Mesenchymal stem cell (in vitro differentiated cells and primary cell): ENCODE data around the gene OBP2A.

Experiments used
- DNase-seq: peaks from one replicate; pipeline ENCODE4 v3.0.0-alpha.2; 2013
- H2AFZ ChIP-seq: one replicate; pipeline ENCODE4 v1.6.1; 2013; ENCODE audit warnings: low read depth, mild to moderate bottlenecking, control low read depth, inconsistent platforms, low read length, moderate library complexity
- H2AK5ac ChIP-seq: 2 replicates; pipeline ENCODE4 v1.6.1; 2013; ENCODE audit warnings: low read length, moderate library complexity, mild to moderate bottlenecking, inconsistent platforms; ENCODE audit not compliant: severe bottlenecking
- H2BK120ac ChIP-seq: one replicate; pipeline ENCODE4 v1.6.1; 2013; ENCODE audit warnings: low read depth, mild to moderate bottlenecking, inconsistent platforms, low read length, moderate library complexity
- H2BK12ac ChIP-seq, 2 experiments: one replicate each; pipeline ENCODE4 v1.6.1; 2013; ENCODE audit warnings: inconsistent platforms in 2 of 2, low read length in 2 of 2, mild to moderate bottlenecking in 2 of 2, moderate library complexity in 2 of 2, control low read depth in 1 of 2
- H2BK15ac ChIP-seq: one replicate; pipeline ENCODE4 v1.6.1; 2013; ENCODE audit warnings: mild to moderate bottlenecking, low read depth, inconsistent platforms; ENCODE audit not compliant: poor library complexity, severe bottlenecking
- H2BK5ac ChIP-seq: 2 replicates; pipeline ENCODE4 v1.6.1; 2013; ENCODE audit warnings: low read depth, mild to moderate bottlenecking, low read length, control low read depth, inconsistent platforms; ENCODE audit not compliant: poor library complexity, severe bottlenecking
- H3K14ac ChIP-seq, 2 experiments: one replicate each; pipeline ENCODE4 v1.6.1; 2013; ENCODE audit warnings: inconsistent platforms in 2 of 2, low read length in 2 of 2, control low read depth in 1 of 2, mild to moderate bottlenecking in 1 of 2, moderate library complexity in 1 of 2
- H3K18ac ChIP-seq, 2 experiments: one replicate each; pipeline ENCODE4 v1.6.1; 2013; ENCODE audit warnings: inconsistent platforms in 2 of 2, low read length in 2 of 2, control low read depth in 1 of 2, low read depth in 1 of 2, mild to moderate bottlenecking in 1 of 2
- H3K23ac ChIP-seq, 2 experiments: one replicate each; pipeline ENCODE4 v1.6.1; 2013; ENCODE audit warnings: inconsistent platforms in 2 of 2, low read length in 2 of 2, mild to moderate bottlenecking in 2 of 2, moderate library complexity in 2 of 2, control low read depth in 1 of 2
- H3K27ac ChIP-seq: 2 replicates; pipeline ENCODE4 v1.5.1; 2013; ENCODE audit warnings: mild to moderate bottlenecking, moderate library complexity, low read length, control low read depth, inconsistent platforms; ENCODE audit not compliant: poor library complexity, severe bottlenecking
- H3K27me3 ChIP-seq, 2 experiments: 2 replicates each; pipeline versions ENCODE4 v1.6.1 to v1.7.0; 2013; ENCODE audit warnings: low read length in 2 of 2, mild to moderate bottlenecking in 2 of 2, moderate library complexity in 2 of 2, control low read depth in 1 of 2, inconsistent platforms in 1 of 2; ENCODE audit not compliant: control insufficient read depth in 1 of 2, insufficient read depth in 1 of 2
- H3K36me3 ChIP-seq, 2 experiments: 2 replicates each; pipeline versions ENCODE4 v1.6.1 to v1.7.0; 2013; ENCODE audit warnings: low read length in 2 of 2, control low read depth in 1 of 2, inconsistent platforms in 1 of 2, low read depth in 1 of 2, mild to moderate bottlenecking in 1 of 2; ENCODE audit not compliant: insufficient read depth in 2 of 2, control insufficient read depth in 1 of 2
- H3K4ac ChIP-seq, 2 experiments: one replicate each; pipeline ENCODE4 v1.6.1; 2013; ENCODE audit warnings: inconsistent platforms in 2 of 2, low read length in 2 of 2, mild to moderate bottlenecking in 2 of 2, moderate library complexity in 2 of 2, control low read depth in 1 of 2, low read depth in 1 of 2
- H3K4me1 ChIP-seq: 2 replicates; pipeline ENCODE4 v1.6.1; 2013; ENCODE audit warnings: low read depth, low read length, control low read depth; ENCODE audit not compliant: control insufficient read depth, insufficient read depth
- H3K4me2 ChIP-seq: 2 replicates; pipeline ENCODE4 v1.6.1; 2013; ENCODE audit warnings: low read length, mild to moderate bottlenecking, inconsistent platforms; ENCODE audit not compliant: poor library complexity, severe bottlenecking
- H3K4me3 ChIP-seq, 2 experiments: 2 replicates each; pipeline versions ENCODE4 v1.5.1 to v1.7.0; 2013; ENCODE audit warnings: low read length in 2 of 2, mild to moderate bottlenecking in 2 of 2, control low read depth in 1 of 2, low read depth in 1 of 2; ENCODE audit not compliant: insufficient read depth in 1 of 2
- H3K79me1 ChIP-seq: replicated peaks from 2 replicates; pipeline ENCODE4 v1.6.1; 2013; ENCODE audit warnings: mild to moderate bottlenecking, control low read depth, low read length, inconsistent platforms; ENCODE audit not compliant: poor library complexity, severe bottlenecking
- H3K9ac ChIP-seq: 2 replicates; pipeline ENCODE4 v1.7.0; 2013; ENCODE audit warnings: mild to moderate bottlenecking, low read length, moderate library complexity
- H3K9me3 ChIP-seq: 2 replicates; pipeline ENCODE4 v1.7.0; 2013; ENCODE audit warnings: mild to moderate bottlenecking, low read length; ENCODE audit not compliant: control insufficient read depth
- H4K8ac ChIP-seq: one replicate; pipeline ENCODE4 v1.6.1; 2013; ENCODE audit warnings: inconsistent platforms, mild to moderate bottlenecking, low read length, moderate library complexity
- H4K91ac ChIP-seq: one replicate; pipeline ENCODE4 v1.6.1; 2013; ENCODE audit warnings: mild to moderate bottlenecking, low read length, inconsistent platforms
- WGBS: methylation state at CpG from one replicate; pipeline ENCODE4 v1.1.7; 2013; ENCODE audit warnings: mixed read lengths; 5-methylcytosine and 5-hydroxymethylcytosine counted together

Gene OBP2A

GRCh38 chr9:135582541-135582940 lies 36.6 kb downstream of the OBP2A start:
- Histone ChIP-seq H2AFZ (no peak overlapping the region), H3K23ac (no peak overlapping the region), H3K4me3 (no peak overlapping the region), H2BK12ac (no peak overlapping the region), H4K91ac (no peak overlapping the region), H3K27me3 (peaks cover 0 to 8% of the 10 kb centered on the region in 2 experiments), H2BK120ac (no peak overlapping the region), H3K14ac (no peak overlapping the region), H3K18ac (no peak overlapping the region), H2AK5ac (no peak overlapping the region), H3K36me3 (no peaks in the 10 kb centered on the region), H3K4me1 (no peaks in the 10 kb centered on the region), H2BK15ac (no peak overlapping the region), H3K27ac (no peak overlapping the region), H3K4ac (no peak overlapping the region), H4K8ac (no peak overlapping the region), H3K9ac (no peak overlapping the region), H3K9me3 (peaks cover 2% of the 10 kb centered on the region), H3K4me2 (no peak overlapping the region), H2BK5ac (no peak overlapping the region), H3K79me1 (no peaks in the 10 kb centered on the region)
- no peak for DNase-seq
- WGBS: 90% methylated on average over 14 of the region's 14 CpGs

GRCh38 chr9:135582966-135583687 lies 37.2 kb downstream of the OBP2A start:
- Histone ChIP-seq H3K4me2 (no peak overlapping the region), H3K23ac (no peak overlapping the region), H2BK12ac (no peak overlapping the region), H2BK5ac (no peak overlapping the region), H3K4me3 (no peak overlapping the region), H3K27ac (no peak overlapping the region), H3K9ac (no peak overlapping the region), H3K4me1 (no peaks in the 10 kb centered on the region), H3K14ac (no peak overlapping the region), H2BK15ac (no peak overlapping the region), H4K8ac (no peak overlapping the region), H3K36me3 (no peaks in the 10 kb centered on the region), H4K91ac (no peak overlapping the region), H3K18ac (no peak overlapping the region), H2BK120ac (no peak overlapping the region), H3K9me3 (peaks cover 2% of the 10 kb centered on the region), H3K4ac (no peak overlapping the region), H3K27me3 (peaks cover 0 to 8% of the 10 kb centered on the region in 2 experiments), H2AK5ac (no peak overlapping the region), H2AFZ (no peak overlapping the region), H3K79me1 (no peaks in the 10 kb centered on the region)
- DNase-seq: no peak
- WGBS: 81% methylated on average over 19 of the region's 19 CpGs

- H3K9ac ChIP-seq: no peak overlapping the region
- no peak overlapping the region for H3K4me3 ChIP-seq
- no peaks in the 10 kb centered on the region for H3K79me1 ChIP-seq
- H4K91ac ChIP-seq: no peak overlapping the region
- H2AK5ac ChIP-seq: no peak overlapping the region
- no peak overlapping the region for H2BK120ac ChIP-seq
- peaks cover 0 to 8% of the 10 kb centered on the region in 2 experiments for H3K27me3 ChIP-seq
- H3K36me3 ChIP-seq: no peaks in the 10 kb centered on the region
- peaks cover 2% of the 10 kb centered on the region for H3K9me3 ChIP-seq
- H3K4ac ChIP-seq: no peak overlapping the region
- no peak overlapping the region for H3K4me2 ChIP-seq
- no peak overlapping the region for H2BK12ac ChIP-seq
- no peak overlapping the region for H2BK15ac ChIP-seq
- H3K23ac ChIP-seq: no peak overlapping the region
- 94% methylated on average over 16 of the region's 16 CpGs for WGBS
- H3K18ac ChIP-seq: no peak overlapping the region
- DNase-seq: no peak
- H4K8ac ChIP-seq: no peak overlapping the region
- no peaks in the 10 kb centered on the region for H3K4me1 ChIP-seq
- H2BK5ac ChIP-seq: no peak overlapping the region
- H3K14ac ChIP-seq: no peak overlapping the region
- H2AFZ ChIP-seq: no peak overlapping the region
- no peak overlapping the region for H3K27ac ChIP-seq
Measured at GRCh38 chr9:135583688-135584011, 37.7 kb downstream of the OBP2A start.

- Histone ChIP-seq H3K79me1 (no peaks in the 10 kb centered on the region), H3K9ac (no peak overlapping the region), H3K4me2 (no peak overlapping the region), H3K36me3 (no peaks in the 10 kb centered on the region), H2BK5ac (no peak overlapping the region), H3K23ac (no peak overlapping the region), H3K4ac (no peak overlapping the region), H2AFZ (peak overlapping the region; percentile 6), H4K8ac (no peak overlapping the region), H3K18ac (no peak overlapping the region), H4K91ac (no peak overlapping the region), H3K27me3 (peaks cover 0 to 11% of the 10 kb centered on the region in 2 experiments), H2BK12ac (no peak overlapping the region), H3K27ac (no peak overlapping the region), H3K14ac (no peak overlapping the region), H3K4me1 (no peaks in the 10 kb centered on the region), H3K4me3 (no peak overlapping the region), H2BK15ac (no peak overlapping the region), H2BK120ac (no peak overlapping the region), H3K9me3 (peaks cover 2% of the 10 kb centered on the region), H2AK5ac (no peak overlapping the region)
- 66% methylated on average over 5 of the region's 5 CpGs for WGBS
- no peak for DNase-seq
Measured at GRCh38 chr9:135584371-135584770, 38.4 kb downstream of the OBP2A start.
